ENCODE measurements around the gene ZRANB3.
A peak's percentile ranks its signal among the peaks of the same experiment; 100 is the strongest.

Gene ZRANB3

DNA sequence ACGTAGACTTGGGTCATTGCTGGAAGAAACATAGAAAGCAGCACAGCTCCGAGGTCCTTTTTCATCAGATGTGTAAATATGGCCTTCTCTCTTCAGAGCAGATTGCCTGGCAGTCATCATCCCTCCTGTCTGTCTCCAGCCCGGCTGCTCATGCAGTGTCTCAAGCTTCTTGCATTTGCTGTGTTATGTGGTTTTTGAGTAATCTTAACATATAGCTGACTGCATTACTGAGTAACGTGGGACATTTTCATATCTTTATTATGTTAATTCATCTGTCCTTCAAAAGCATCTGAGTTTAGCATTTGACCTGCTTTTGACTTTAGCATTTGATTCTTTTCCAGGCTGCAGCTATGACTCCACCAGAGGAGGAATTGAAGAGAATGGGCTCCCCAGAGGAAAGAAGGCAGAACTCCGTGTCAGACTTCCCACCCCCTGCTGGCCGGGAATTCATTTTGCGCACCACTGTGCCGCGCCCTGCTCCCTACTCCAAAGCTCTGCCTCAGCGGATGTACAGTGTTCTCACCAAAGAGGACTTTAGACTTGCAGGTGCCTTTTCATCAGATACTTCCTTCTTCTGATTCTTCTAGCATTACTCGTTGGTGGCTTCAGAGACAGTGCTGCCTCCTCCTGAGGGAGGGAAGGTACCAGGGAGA lies 362.7 kb downstream of the ZRANB3 start:
- H3K36me3 ChIP-seq (ENCODE audit: insufficient read depth, low read length), result peaks cover 26% of the 10 kb centered on the region
- no peak overlapping the region for H3K4me3 ChIP-seq (ENCODE audit: low read depth, low read length)
- no peak overlapping the region for H2AFZ ChIP-seq (ENCODE audit: low read length, unreplicated experiment)
- H3K79me2 ChIP-seq (ENCODE audit: control insufficient read depth, insufficient read depth, low read length, unreplicated experiment), result no peaks in the 10 kb centered on the region
- H3K27me3 ChIP-seq (ENCODE audit: insufficient read depth, low read length), result no peaks in the 10 kb centered on the region
- H3K27ac ChIP-seq (ENCODE audit: low read depth, low read length), result no peak overlapping the region
- no peaks in the 10 kb centered on the region for H3K4me1 ChIP-seq (ENCODE audit: control insufficient read depth, insufficient read depth, low read length, unreplicated experiment)

DNA sequence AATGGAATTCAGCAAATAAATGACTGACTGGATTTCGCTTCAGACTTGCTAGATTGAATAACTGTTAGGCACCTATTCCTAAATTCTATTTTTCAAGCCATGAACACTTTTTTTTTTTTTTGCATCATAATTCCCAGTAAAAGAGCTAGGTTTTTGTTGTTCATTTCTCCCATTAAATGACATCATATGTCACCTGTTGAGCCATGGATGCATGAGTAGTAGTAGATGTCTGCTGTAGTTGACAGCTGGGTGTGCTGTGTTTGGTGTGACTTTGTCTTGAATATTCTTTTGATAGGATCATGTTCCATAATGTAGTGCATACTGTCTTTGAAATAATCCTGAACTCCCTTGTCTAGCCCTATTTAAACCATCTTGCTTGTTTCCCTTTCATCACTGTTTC lies 363.7 kb downstream of the ZRANB3 start:
- no peak overlapping the region for H2AFZ ChIP-seq (ENCODE audit: low read length, unreplicated experiment)
- H3K79me2 ChIP-seq (ENCODE audit: control insufficient read depth, insufficient read depth, low read length, unreplicated experiment), result no peaks in the 10 kb centered on the region
- no peak overlapping the region for H3K27ac ChIP-seq (ENCODE audit: low read depth, low read length)
- no peak overlapping the region for H3K4me3 ChIP-seq (ENCODE audit: low read depth, low read length)
- H3K36me3 ChIP-seq (ENCODE audit: insufficient read depth, low read length), result peaks cover 26% of the 10 kb centered on the region
- H3K27me3 ChIP-seq (ENCODE audit: insufficient read depth, low read length), result no peaks in the 10 kb centered on the region
- H3K4me1 ChIP-seq (ENCODE audit: control insufficient read depth, insufficient read depth, low read length, unreplicated experiment), result no peaks in the 10 kb centered on the region

GRCh38 chr2:135164431-135164830 lies 366.6 kb downstream of the ZRANB3 start:
- H3K4me3 ChIP-seq (ENCODE audit: low read depth, low read length), result no peak overlapping the region
- no peaks in the 10 kb centered on the region for H3K4me1 ChIP-seq (ENCODE audit: control insufficient read depth, insufficient read depth, low read length, unreplicated experiment)
- no peak overlapping the region for H2AFZ ChIP-seq (ENCODE audit: low read length, unreplicated experiment)
- no peaks in the 10 kb centered on the region for H3K79me2 ChIP-seq (ENCODE audit: control insufficient read depth, insufficient read depth, low read length, unreplicated experiment)
- H3K36me3 ChIP-seq (ENCODE audit: insufficient read depth, low read length), result peaks cover 18% of the 10 kb centered on the region
- H3K27me3 ChIP-seq (ENCODE audit: insufficient read depth, low read length), result no peaks in the 10 kb centered on the region
- H3K27ac ChIP-seq (ENCODE audit: low read depth, low read length), result peak overlapping the region; percentile 7; the same call in 1 of the 2 replicates

DNA sequence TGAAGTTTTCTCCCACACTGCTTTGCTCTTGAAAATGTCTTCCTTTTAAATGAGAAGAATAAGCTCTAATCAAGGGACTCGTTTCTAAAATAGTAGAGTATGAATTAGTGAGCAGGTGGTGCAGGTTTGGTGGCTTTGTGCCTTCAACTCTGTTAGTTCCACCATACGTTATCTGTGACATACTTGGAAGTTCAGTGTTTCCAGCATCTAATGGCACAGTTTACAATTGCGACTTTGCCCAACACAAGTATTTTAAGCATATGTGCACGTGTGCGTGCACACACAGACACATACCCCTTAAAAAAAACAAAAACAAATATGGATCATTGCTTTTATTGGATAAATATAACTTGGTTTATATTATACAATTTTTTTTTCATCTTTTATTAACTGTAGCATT lies 367.1 kb downstream of the ZRANB3 start:
- Histone ChIP-seq H3K27ac (ENCODE audit: low read depth, low read length) (no peak overlapping the region), H3K4me3 (ENCODE audit: low read depth, low read length) (no peak overlapping the region), H3K27me3 (ENCODE audit: insufficient read depth, low read length) (no peaks in the 10 kb centered on the region), H3K36me3 (ENCODE audit: insufficient read depth, low read length) (peaks cover 18% of the 10 kb centered on the region), H3K4me1 (ENCODE audit: control insufficient read depth, insufficient read depth, low read length, unreplicated experiment) (no peaks in the 10 kb centered on the region), H2AFZ (ENCODE audit: low read length, unreplicated experiment) (no peak overlapping the region), H3K79me2 (ENCODE audit: control insufficient read depth, insufficient read depth, low read length, unreplicated experiment) (no peaks in the 10 kb centered on the region)

GRCh38 chr2:135163306-135163705 lies 367.7 kb downstream of the ZRANB3 start:
- no peak overlapping the region for H3K27ac ChIP-seq (ENCODE audit: low read depth, low read length)

GRCh38 chr2:135162786-135163185 lies 368.2 kb downstream of the ZRANB3 start:
- Histone ChIP-seq H3K36me3 (ENCODE audit: insufficient read depth, low read length) (peaks cover 22% of the 10 kb centered on the region), H3K27ac (ENCODE audit: low read depth, low read length) (no peak overlapping the region)

More at GRCh38 chr2:135163306-135163705, 367.7 kb downstream of the ZRANB3 start:
- H3K36me3 ChIP-seq (ENCODE audit: insufficient read depth, low read length), result peaks cover 19% of the 10 kb centered on the region
- H2AFZ ChIP-seq (ENCODE audit: low read length, unreplicated experiment), result no peak overlapping the region
- no peaks in the 10 kb centered on the region for H3K4me1 ChIP-seq (ENCODE audit: control insufficient read depth, insufficient read depth, low read length, unreplicated experiment)
- no peak overlapping the region for H3K4me3 ChIP-seq (ENCODE audit: low read depth, low read length)
- no peaks in the 10 kb centered on the region for H3K27me3 ChIP-seq (ENCODE audit: insufficient read depth, low read length)
- no peaks in the 10 kb centered on the region for H3K79me2 ChIP-seq (ENCODE audit: control insufficient read depth, insufficient read depth, low read length, unreplicated experiment)

GRCh38 chr2:135162377-135162776 lies 368.6 kb downstream of the ZRANB3 start:
- H3K36me3 ChIP-seq (ENCODE audit: insufficient read depth, low read length), result peaks cover 18% of the 10 kb centered on the region

More at GRCh38 chr2:135162786-135163185, 368.2 kb downstream of the ZRANB3 start:
- Histone ChIP-seq H3K79me2 (ENCODE audit: control insufficient read depth, insufficient read depth, low read length, unreplicated experiment) (no peaks in the 10 kb centered on the region), H3K4me1 (ENCODE audit: control insufficient read depth, insufficient read depth, low read length, unreplicated experiment) (no peaks in the 10 kb centered on the region), H2AFZ (ENCODE audit: low read length, unreplicated experiment) (no peak overlapping the region), H3K27me3 (ENCODE audit: insufficient read depth, low read length) (no peaks in the 10 kb centered on the region), H3K4me3 (ENCODE audit: low read depth, low read length) (no peak overlapping the region)

DNA sequence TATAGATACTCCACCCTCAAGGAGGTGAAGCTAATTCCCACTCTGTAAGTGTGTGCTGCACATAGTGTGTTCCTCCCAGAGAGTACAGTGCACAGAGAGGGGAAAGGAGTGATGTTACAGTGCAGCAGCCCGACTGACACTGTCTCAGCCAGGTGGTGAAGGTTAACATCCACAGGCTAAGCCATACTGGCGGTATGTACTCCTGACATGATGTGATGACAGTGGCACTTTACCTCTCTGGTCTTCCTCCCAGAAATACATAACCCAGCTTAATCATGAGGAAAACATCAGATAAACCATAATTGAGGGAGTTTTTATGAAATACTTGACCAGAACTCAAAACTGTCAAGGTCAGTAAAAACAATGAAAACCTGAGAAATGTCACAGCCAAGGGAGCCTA lies 371.8 kb downstream of the ZRANB3 start:
- Histone ChIP-seq H3K27me3 (ENCODE audit: insufficient read depth, low read length) (no peaks in the 10 kb centered on the region), H3K36me3 (ENCODE audit: insufficient read depth, low read length) (peaks cover 38% of the 10 kb centered on the region), H3K27ac (ENCODE audit: low read depth, low read length) (no peak overlapping the region), H2AFZ (ENCODE audit: low read length, unreplicated experiment) (no peak overlapping the region), H3K4me1 (ENCODE audit: control insufficient read depth, insufficient read depth, low read length, unreplicated experiment) (no peaks in the 10 kb centered on the region), H3K4me3 (ENCODE audit: low read depth, low read length) (no peak overlapping the region), H3K79me2 (ENCODE audit: control insufficient read depth, insufficient read depth, low read length, unreplicated experiment) (no peaks in the 10 kb centered on the region)

More at GRCh38 chr2:135162377-135162776, 368.6 kb downstream of the ZRANB3 start:
- H3K27ac ChIP-seq (ENCODE audit: low read depth, low read length), result no peak overlapping the region
- no peaks in the 10 kb centered on the region for H3K27me3 ChIP-seq (ENCODE audit: insufficient read depth, low read length)
- no peaks in the 10 kb centered on the region for H3K4me1 ChIP-seq (ENCODE audit: control insufficient read depth, insufficient read depth, low read length, unreplicated experiment)
- H2AFZ ChIP-seq (ENCODE audit: low read length, unreplicated experiment), result no peak overlapping the region
- no peaks in the 10 kb centered on the region for H3K79me2 ChIP-seq (ENCODE audit: control insufficient read depth, insufficient read depth, low read length, unreplicated experiment)
- H3K4me3 ChIP-seq (ENCODE audit: low read depth, low read length), result no peak overlapping the region

GRCh38 chr2:135157856-135158255 lies 373.2 kb downstream of the ZRANB3 start:
- Histone ChIP-seq H3K79me2 (ENCODE audit: control insufficient read depth, insufficient read depth, low read length, unreplicated experiment) (no peaks in the 10 kb centered on the region), H3K27ac (ENCODE audit: low read depth, low read length) (no peak overlapping the region), H2AFZ (ENCODE audit: low read length, unreplicated experiment) (no peak overlapping the region), H3K36me3 (ENCODE audit: insufficient read depth, low read length) (peaks cover 44% of the 10 kb centered on the region), H3K4me1 (ENCODE audit: control insufficient read depth, insufficient read depth, low read length, unreplicated experiment) (no peaks in the 10 kb centered on the region), H3K27me3 (ENCODE audit: insufficient read depth, low read length) (no peaks in the 10 kb centered on the region), H3K4me3 (ENCODE audit: low read depth, low read length) (no peak overlapping the region)

- no peaks in the 10 kb centered on the region for H3K27me3 ChIP-seq (ENCODE audit: insufficient read depth, low read length)
- peaks cover 60% of the 10 kb centered on the region for H3K36me3 ChIP-seq (ENCODE audit: insufficient read depth, low read length)
- H3K27ac ChIP-seq (ENCODE audit: low read depth, low read length), result no peak overlapping the region
- no peaks in the 10 kb centered on the region for H3K79me2 ChIP-seq (ENCODE audit: control insufficient read depth, insufficient read depth, low read length, unreplicated experiment)
- H3K4me3 ChIP-seq (ENCODE audit: low read depth, low read length), result no peak overlapping the region
- H3K4me1 ChIP-seq (ENCODE audit: control insufficient read depth, insufficient read depth, low read length, unreplicated experiment), result no peaks in the 10 kb centered on the region
- no peak overlapping the region for H2AFZ ChIP-seq (ENCODE audit: low read length, unreplicated experiment)
Observed at GRCh38 chr2:135154962-135155361, 376.1 kb downstream of the ZRANB3 start.

- Histone ChIP-seq H3K4me1 (ENCODE audit: control insufficient read depth, insufficient read depth, low read length, unreplicated experiment) (peaks cover 5% of the 10 kb centered on the region), H3K27ac (ENCODE audit: low read depth, low read length) (no peak overlapping the region), H3K36me3 (ENCODE audit: insufficient read depth, low read length) (peaks cover 44% of the 10 kb centered on the region), H3K4me3 (ENCODE audit: low read depth, low read length) (no peak overlapping the region), H2AFZ (ENCODE audit: low read length, unreplicated experiment) (no peak overlapping the region), H3K79me2 (ENCODE audit: control insufficient read depth, insufficient read depth, low read length, unreplicated experiment) (no peaks in the 10 kb centered on the region), H3K27me3 (ENCODE audit: insufficient read depth, low read length) (no peaks in the 10 kb centered on the region)
Observed at GRCh38 chr2:135152361-135152760, 378.7 kb downstream of the ZRANB3 start.
